IMR-90 (cell line): ENCODE data around the gene WNT9B. TPM values are rescaled to one million over a fixed set of nuclear protein-coding genes. Genes with fewer than 3 reads are reported as not detected.

Experiments used
- ATAC-seq: fragments of 200-7000 bp; cut with Tn5 transposase; 2 replicates; pipeline ENCODE4 v1.9.1; 2020; ENCODE audit warnings: low read depth, mild to moderate bottlenecking, moderate library complexity
- BruUV-seq: library from RNA; stranded (reverse); fragments of 400-500 nt; replicated peaks from 2 replicates; lab custom pipeline; 2021; lab: Mats Ljungman, UMichigan
- CTCF ChIA-PET: fragments of 300-600 bp; formaldehyde crosslinking; extraction: SDS; loops from one replicate; lab custom pipeline; 2021; ENCODE audit warnings: antibody characterized with exemption; lab: Yijun Ruan, JAX
- POLR2A ChIA-PET: fragments of 300-600 bp; sonication (Branson Sonifier 250); formaldehyde crosslinking; loops from one replicate; lab custom pipeline; 2022; ENCODE audit warnings: antibody characterized with exemption; ENCODE audit not compliant: unreplicated experiment; lab: Charles Lee
- DNase-seq: peaks from one replicate; pipeline ENCODE4 v3.0.0; 2013
- H2AFZ ChIP-seq: replicated peaks from 2 replicates; pipeline ENCODE3; 2013; ENCODE audit warnings: low read length, mild to moderate bottlenecking; ENCODE audit not compliant: poor library complexity
- H2AK5ac ChIP-seq: 2 replicates; pipeline ENCODE4 v1.6.1; 2013; ENCODE audit warnings: low read depth, low read length, inconsistent platforms
- H2AK9ac ChIP-seq: replicated peaks from 2 replicates; pipeline ENCODE3; 2013; ENCODE audit warnings: mild to moderate bottlenecking, low read depth, low read length, moderate library complexity; ENCODE audit not compliant: poor library complexity
- H2BK120ac ChIP-seq: 2 replicates; pipeline ENCODE4 v1.6.1; 2013; ENCODE audit warnings: low read depth, low read length, inconsistent platforms
- H2BK15ac ChIP-seq: 3 replicates; pipeline ENCODE4 v1.6.1; 2013; ENCODE audit warnings: low read depth, low read length, inconsistent platforms
- H2BK20ac ChIP-seq: 2 replicates; pipeline ENCODE4 v1.6.1; 2013; ENCODE audit warnings: low read depth, mild to moderate bottlenecking, inconsistent platforms, low read length, moderate library complexity
- H2BK5ac ChIP-seq: 2 replicates; pipeline ENCODE4 v1.6.1; 2013; ENCODE audit warnings: mild to moderate bottlenecking, low read depth, low read length, inconsistent platforms; ENCODE audit not compliant: poor library complexity, severe bottlenecking
- H3K14ac ChIP-seq: replicated peaks from 2 replicates; pipeline ENCODE4 v1.6.1; 2013; ENCODE audit warnings: low read depth, low read length, inconsistent platforms
- H3K18ac ChIP-seq: 2 replicates; pipeline ENCODE4 v1.6.1; 2013; ENCODE audit warnings: low read depth, low read length, control low read depth
- H3K23ac ChIP-seq: 2 replicates; pipeline ENCODE4 v1.6.1; 2013; ENCODE audit warnings: low read depth, low read length, inconsistent platforms
- H3K27ac ChIP-seq: 2 replicates; pipeline ENCODE4 v1.5.1; 2013; ENCODE audit warnings: mild to moderate bottlenecking, control low read depth, low read length; ENCODE audit not compliant: insufficient read depth
- H3K27me3 ChIP-seq: 2 replicates; pipeline ENCODE4 v1.6.1; 2013; ENCODE audit warnings: low read length; ENCODE audit not compliant: control insufficient read depth, insufficient read depth
- H3K36me3 ChIP-seq: 2 replicates; pipeline ENCODE4 v1.6.1; 2013; ENCODE audit warnings: low read length, mixed read lengths; ENCODE audit not compliant: control insufficient read depth, insufficient read depth
- H3K4ac ChIP-seq: 2 replicates; pipeline ENCODE4 v1.6.1; 2013; ENCODE audit warnings: low read depth, low read length, inconsistent platforms
- H3K4me1 ChIP-seq: 2 replicates; pipeline ENCODE4 v1.6.1; 2013; ENCODE audit warnings: low read length, mixed read lengths; ENCODE audit not compliant: control insufficient read depth, insufficient read depth
- H3K4me2 ChIP-seq: 2 replicates; pipeline ENCODE4 v1.6.1; 2013; ENCODE audit warnings: low read depth, mild to moderate bottlenecking, control low read depth, low read length, moderate library complexity
- H3K4me3 ChIP-seq: 2 replicates; pipeline ENCODE4 v1.5.1; 2013; ENCODE audit warnings: low read depth, mild to moderate bottlenecking, control low read depth, low read length, moderate library complexity; ENCODE audit not compliant: insufficient read depth
- H3K56ac ChIP-seq: 2 replicates; pipeline ENCODE4 v1.6.1; 2013; ENCODE audit warnings: low read length, inconsistent platforms; ENCODE audit not compliant: insufficient read depth; ENCODE audit errors: extremely low read depth
- H3K79me1 ChIP-seq, 2 experiments: 2 replicates each; pipeline ENCODE4 v1.6.1; 2013; ENCODE audit warnings: low read length in 2 of 2, inconsistent platforms in 1 of 2, low read depth in 1 of 2
- H3K9ac ChIP-seq: 2 replicates; pipeline ENCODE4 v1.6.1; 2013; ENCODE audit warnings: low read depth, low read length, control low read depth
- H3K9me1 ChIP-seq: 2 replicates; pipeline ENCODE4 v1.6.1; 2013; ENCODE audit warnings: low read length, inconsistent platforms; ENCODE audit not compliant: insufficient read depth
- H3K9me3 ChIP-seq: 2 replicates; pipeline ENCODE4 v1.6.1; 2013; ENCODE audit warnings: low read length; ENCODE audit not compliant: control insufficient read depth, insufficient read depth
- H4K20me1 ChIP-seq: 2 replicates; pipeline ENCODE4 v1.6.1; 2013; ENCODE audit warnings: low read length, inconsistent platforms; ENCODE audit not compliant: insufficient read depth
- H4K5ac ChIP-seq: 2 replicates; pipeline ENCODE4 v1.6.1; 2013; ENCODE audit warnings: mild to moderate bottlenecking, low read depth, low read length, control low read depth
- H4K8ac ChIP-seq, 2 experiments: 2 replicates each; pipeline ENCODE4 v1.6.1; 2013; ENCODE audit warnings: low read depth in 2 of 2, low read length in 2 of 2, control low read depth in 1 of 2, inconsistent platforms in 1 of 2
- H4K91ac ChIP-seq: 2 replicates; pipeline ENCODE4 v1.6.1; 2013; ENCODE audit warnings: low read depth, low read length, inconsistent platforms; ENCODE audit not compliant: insufficient read depth
- BHLHE40 ChIP-seq: fragments of 150-350 bp; IDR thresholded peaks from 2 replicates; pipeline ENCODE4 v1.6.1; 2016; ENCODE audit warnings: mild to moderate bottlenecking, low read depth, low read length
- CEBPB ChIP-seq: IDR thresholded peaks from 2 replicates; pipeline ENCODE4 v1.6.1; 2012; ENCODE audit warnings: low read depth, low read length, improper control_type of control experiment
- CHD1 ChIP-seq: IDR thresholded peaks from 2 replicates; pipeline ENCODE4 v1.6.1; 2012; ENCODE audit warnings: low read depth, low read length, improper control_type of control experiment
- FOS ChIP-seq: fragments of 150-350 bp; IDR thresholded peaks from 2 replicates; pipeline ENCODE4 v1.6.1; 2016; ENCODE audit warnings: low read depth, low read length
- MAFK ChIP-seq: IDR thresholded peaks from 2 replicates; pipeline ENCODE4 v1.6.1; 2012; ENCODE audit warnings: low read depth, low read length, improper control_type of control experiment
- MAZ ChIP-seq: IDR thresholded peaks from 2 replicates; pipeline ENCODE4 v1.6.1; 2012; ENCODE audit warnings: low read depth, mild to moderate bottlenecking, low read length, improper control_type of control experiment, moderate library complexity, borderline replicate concordance
- MXI1 ChIP-seq: IDR thresholded peaks from 2 replicates; pipeline ENCODE4 v1.6.1; 2012; ENCODE audit warnings: low read depth, mild to moderate bottlenecking, low read length, moderate library complexity, borderline replicate concordance
- NFE2L2 ChIP-seq: fragments of 150-350 bp; IDR thresholded peaks from 2 replicates; pipeline ENCODE4 v1.6.1; 2016; ENCODE audit warnings: low read depth, mild to moderate bottlenecking, low read length
- POLR2A ChIP-seq: IDR thresholded peaks from 2 replicates; pipeline ENCODE4 v1.6.1; 2012; ENCODE audit warnings: mild to moderate bottlenecking, low read depth, low read length
- RAD21 ChIP-seq: IDR thresholded peaks from 2 replicates; pipeline ENCODE4 v1.6.1; 2012; ENCODE audit warnings: low read length, improper control_type of control experiment
- RCOR1 ChIP-seq: IDR thresholded peaks from 2 replicates; pipeline ENCODE4 v1.6.1; 2012; ENCODE audit warnings: mild to moderate bottlenecking, low read length, improper control_type of control experiment; ENCODE audit not compliant: insufficient replicate concordance
- RFX5 ChIP-seq: IDR thresholded peaks from 2 replicates; pipeline ENCODE4 v1.8.0; 2012; ENCODE audit warnings: low read depth, mild to moderate bottlenecking, low read length, moderate library complexity
- SMC3 ChIP-seq: fragments of 150-350 bp; IDR thresholded peaks from 2 replicates; pipeline ENCODE4 v1.6.1; 2016; ENCODE audit warnings: low read depth, mild to moderate bottlenecking, antibody characterized with exemption, low read length, moderate library complexity
- WGBS, 2 experiments: methylation state at CpG; one replicate each; pipeline versions ENCODE4 v1.1.5 to v1.1.7; 2013; ENCODE audit warnings: missing lambda C conversion rate in 2 of 2; ENCODE audit not compliant: insufficient read length in 1 of 2; ENCODE audit errors: extremely low coverage in 2 of 2; 5-methylcytosine and 5-hydroxymethylcytosine counted together
- dilution Hi-C: fragments of 300-500 bp; cut with HindIII; formaldehyde crosslinking; loops from one replicate; pipeline ENCODE4 v1.14.3; 2018; ENCODE audit warnings: low sequenced_read_pairs; ENCODE audit not compliant: unreplicated experiment
- in situ Hi-C: fragments of 300-500 bp; cut with MboI; formaldehyde crosslinking; loops from 3 replicates; pipeline ENCODE4 v1.14.3; 2019; ENCODE audit warnings: low sequenced_read_pairs, inconsistent platforms, mixed read lengths
- intact Hi-C: fragments of 100-400 bp; cut with micrococcal nuclease; formaldehyde crosslinking; loops from 2 replicates; pipeline ENCODE4 v1.10.0; 2022
- polyA plus RNA-seq, 3 experiments: library from polyadenylated mRNA; depleted of rRNA; stranded (reverse); fragments of >200 nt; gene quantifications; 2 replicates each; pipeline ENCODE4 v1.2.3, GENCODE V29; 2012; ENCODE audit warnings: low replicate concordance in 1 of 3
- total RNA-seq: library from RNA; depleted of rRNA; stranded (reverse); fragments of >200 nt; gene quantifications from 2 replicates; pipeline ENCODE4 v1.2.3, GENCODE V29; 2012
- TF ChIP-seq, protein P1 (sequence below): fragments of 150-350 bp; IDR thresholded peaks from 2 replicates; pipeline ENCODE4 v1.6.1; 2017; ENCODE audit warnings: mild to moderate bottlenecking, antibody characterized with exemption, low read length, low read depth
- TF ChIP-seq, protein P2 (sequence below): fragments of 150-350 bp; IDR thresholded peaks from 2 replicates; pipeline ENCODE4 v1.6.1; 2016; ENCODE audit warnings: low read depth, mild to moderate bottlenecking, low read length, moderate library complexity, borderline replicate concordance
- TF ChIP-seq, protein P3 (sequence below): conservative IDR thresholded peaks from 2 replicates; pipeline ENCODE4 v1.5.1; 2012; ENCODE audit warnings: mild to moderate bottlenecking, low read depth, low read length, improper control_type of control experiment

WNT9B gene
- total and polyA plus RNA-seq, 2 of the 4 experiments (the other 2 are of a cell fraction) = not detected

DNA sequence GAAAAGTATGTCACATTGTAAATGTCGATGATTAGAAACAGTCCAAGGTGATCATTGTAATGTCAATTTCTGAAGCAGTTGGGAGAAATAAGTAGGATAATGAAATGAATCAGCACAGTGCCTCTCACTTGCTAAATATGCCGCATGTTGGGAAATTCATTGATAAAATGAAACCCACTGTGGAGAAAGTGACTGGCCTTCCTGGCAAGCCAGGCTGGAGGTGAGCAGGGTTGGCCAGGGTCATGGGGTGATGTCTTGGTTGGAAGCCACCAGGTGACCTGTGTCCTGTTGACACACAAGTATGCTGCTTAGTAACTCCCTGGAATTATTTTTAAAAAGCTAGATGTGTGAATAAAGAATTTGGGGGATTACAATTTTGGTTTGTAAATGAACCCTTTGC, 14.9 kb upstream of the WNT9B start:
- in situ Hi-C loops (loop anchor here (5.0 kb wide), 1 partner anchor 106 kb away; no protein-coding TSS in a partner anchor), dilution Hi-C loops (no loop called here), intact Hi-C loops (no loop called here)
- no peaks in the 10 kb centered on the region for H3K36me3 ChIP-seq
- H3K14ac ChIP-seq = no peak overlapping the region
- H2AK5ac ChIP-seq = no peak overlapping the region
- H4K91ac ChIP-seq = no peak overlapping the region
- peaks cover 1% of the 10 kb centered on the region; the same call in 1 of the 2 replicates for H3K9me3 ChIP-seq
- H3K79me1 ChIP-seq = no peaks in the 10 kb centered on the region
- 71% methylated on average over 1 of the region's 2 CpGs; no CpG with 5 or more reads in 1 of the 2 experiments for WGBS, 2 experiments
- H3K4me2 ChIP-seq = no peak overlapping the region
- no peak overlapping the region for H4K5ac ChIP-seq
- no peak overlapping the region for H3K18ac ChIP-seq
- H3K23ac ChIP-seq = no peak overlapping the region
- POLR2A ChIA-PET = no interaction called here
- no peak overlapping the region for H2AK9ac ChIP-seq
- no peaks in the 10 kb centered on the region for H3K4me1 ChIP-seq
- H4K8ac ChIP-seq = no peak overlapping the region
- no peak overlapping the region for H2BK15ac ChIP-seq
- no peak overlapping the region for H2AFZ ChIP-seq
- no peak overlapping the region for H2BK120ac ChIP-seq
- no peaks in the 10 kb centered on the region for H4K20me1 ChIP-seq
- TF ChIP-seq RFX5 = no peak
- no peak for TF ChIP-seq CHD1
- TF ChIP-seq NFE2L2 = no peak
- TF ChIP-seq MAFK = no peak
- TF ChIP-seq, protein P1, sequence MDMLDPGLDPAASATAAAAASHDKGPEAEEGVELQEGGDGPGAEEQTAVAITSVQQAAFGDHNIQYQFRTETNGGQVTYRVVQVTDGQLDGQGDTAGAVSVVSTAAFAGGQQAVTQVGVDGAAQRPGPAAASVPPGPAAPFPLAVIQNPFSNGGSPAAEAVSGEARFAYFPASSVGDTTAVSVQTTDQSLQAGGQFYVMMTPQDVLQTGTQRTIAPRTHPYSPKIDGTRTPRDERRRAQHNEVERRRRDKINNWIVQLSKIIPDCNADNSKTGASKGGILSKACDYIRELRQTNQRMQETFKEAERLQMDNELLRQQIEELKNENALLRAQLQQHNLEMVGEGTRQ = no peak
- TF ChIP-seq, protein P2, sequence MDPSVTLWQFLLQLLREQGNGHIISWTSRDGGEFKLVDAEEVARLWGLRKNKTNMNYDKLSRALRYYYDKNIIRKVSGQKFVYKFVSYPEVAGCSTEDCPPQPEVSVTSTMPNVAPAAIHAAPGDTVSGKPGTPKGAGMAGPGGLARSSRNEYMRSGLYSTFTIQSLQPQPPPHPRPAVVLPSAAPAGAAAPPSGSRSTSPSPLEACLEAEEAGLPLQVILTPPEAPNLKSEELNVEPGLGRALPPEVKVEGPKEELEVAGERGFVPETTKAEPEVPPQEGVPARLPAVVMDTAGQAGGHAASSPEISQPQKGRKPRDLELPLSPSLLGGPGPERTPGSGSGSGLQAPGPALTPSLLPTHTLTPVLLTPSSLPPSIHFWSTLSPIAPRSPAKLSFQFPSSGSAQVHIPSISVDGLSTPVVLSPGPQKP = no peak
- no peak for TF ChIP-seq RAD21
- TF ChIP-seq, protein P3, sequence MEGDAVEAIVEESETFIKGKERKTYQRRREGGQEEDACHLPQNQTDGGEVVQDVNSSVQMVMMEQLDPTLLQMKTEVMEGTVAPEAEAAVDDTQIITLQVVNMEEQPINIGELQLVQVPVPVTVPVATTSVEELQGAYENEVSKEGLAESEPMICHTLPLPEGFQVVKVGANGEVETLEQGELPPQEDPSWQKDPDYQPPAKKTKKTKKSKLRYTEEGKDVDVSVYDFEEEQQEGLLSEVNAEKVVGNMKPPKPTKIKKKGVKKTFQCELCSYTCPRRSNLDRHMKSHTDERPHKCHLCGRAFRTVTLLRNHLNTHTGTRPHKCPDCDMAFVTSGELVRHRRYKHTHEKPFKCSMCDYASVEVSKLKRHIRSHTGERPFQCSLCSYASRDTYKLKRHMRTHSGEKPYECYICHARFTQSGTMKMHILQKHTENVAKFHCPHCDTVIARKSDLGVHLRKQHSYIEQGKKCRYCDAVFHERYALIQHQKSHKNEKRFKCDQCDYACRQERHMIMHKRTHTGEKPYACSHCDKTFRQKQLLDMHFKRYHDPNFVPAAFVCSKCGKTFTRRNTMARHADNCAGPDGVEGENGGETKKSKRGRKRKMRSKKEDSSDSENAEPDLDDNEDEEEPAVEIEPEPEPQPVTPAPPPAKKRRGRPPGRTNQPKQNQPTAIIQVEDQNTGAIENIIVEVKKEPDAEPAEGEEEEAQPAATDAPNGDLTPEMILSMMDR = no peak
- TF ChIP-seq SMC3 = no peak
- TF ChIP-seq MAZ = no peak
- no peak for TF ChIP-seq RCOR1
- TF ChIP-seq POLR2A = no peak
- no peak for TF ChIP-seq MXI1
- no peak for TF ChIP-seq BHLHE40
- TF ChIP-seq CEBPB = no peak
- TF ChIP-seq FOS = no peak
- H3K56ac ChIP-seq = no peak overlapping the region
- H3K27me3 ChIP-seq = peaks cover 21% of the 10 kb centered on the region
- CTCF ChIA-PET = interaction anchor here (0.7 to 1.4 kb wide), 4 partner anchors 11 to 79 kb away, joined by 3 to 4 read pairs (median 3); no protein-coding TSS in a partner anchor
- H3K9ac ChIP-seq = no peak overlapping the region
- no peak overlapping the region for H2BK5ac ChIP-seq
- H3K4ac ChIP-seq = no peak overlapping the region
- no TSS peak for BruUV-seq
- no peak overlapping the region for H2BK20ac ChIP-seq
- H3K27ac ChIP-seq = no peak overlapping the region
- H3K9me1 ChIP-seq = no peaks in the 10 kb centered on the region
- H3K4me3 ChIP-seq = no peak overlapping the region
- DNase-seq (no peak), ATAC-seq (no peak)
